Osteocyte (in vitro differentiated cells): ENCODE measurements around the gene PTPRD. TPM values are rescaled to one million over a fixed set of nuclear protein-coding genes. Genes with fewer than 3 reads are reported as not detected.

Experiments
- DNase-seq: peaks from one replicate; pipeline ENCODE4 v3.0.0; 2021; ENCODE audit warnings: mixed read lengths; ENCODE audit not compliant: unreplicated experiment; ENCODE audit errors: extremely low spot score
- H3K27ac Mint-ChIP-seq: one replicate; pipeline ENCODE4 v1.8.0; 2021; ENCODE audit warnings: mild to moderate bottlenecking, mixed read lengths; ENCODE audit not compliant: unreplicated experiment
- H3K27me3 Mint-ChIP-seq: one replicate; pipeline ENCODE4 v1.8.0; 2021; ENCODE audit warnings: mixed read lengths; ENCODE audit not compliant: unreplicated experiment
- H3K36me3 Mint-ChIP-seq: one replicate; pipeline ENCODE4 v1.8.0; 2021; ENCODE audit warnings: mixed read lengths; ENCODE audit not compliant: unreplicated experiment
- H3K4me1 Mint-ChIP-seq: one replicate; pipeline ENCODE4 v1.8.0; 2021; ENCODE audit warnings: mixed read lengths; ENCODE audit not compliant: unreplicated experiment
- H3K4me3 Mint-ChIP-seq: one replicate; pipeline ENCODE4 v1.8.0; 2021; ENCODE audit warnings: mild to moderate bottlenecking, moderate library complexity, mixed read lengths; ENCODE audit not compliant: unreplicated experiment
- H3K9me3 Mint-ChIP-seq: one replicate; pipeline ENCODE4 v1.8.0; 2021; ENCODE audit warnings: mixed read lengths; ENCODE audit not compliant: unreplicated experiment
- CTCF ChIP-seq: fragments of 200-600 bp; sonication (generic); IDR thresholded peaks from 2 replicates; pipeline ENCODE4 v1.5.0; 2021; ENCODE audit warnings: antibody characterized with exemption, mild to moderate bottlenecking, moderate library complexity
- total RNA-seq: library from RNA; stranded (reverse); gene quantifications from 2 replicates; pipeline ENCODE4 v1.2.1, GENCODE V29; 2021

Gene PTPRD
- total RNA-seq, 1 donor from 2014 or later: 5.4 TPM

DNA sequence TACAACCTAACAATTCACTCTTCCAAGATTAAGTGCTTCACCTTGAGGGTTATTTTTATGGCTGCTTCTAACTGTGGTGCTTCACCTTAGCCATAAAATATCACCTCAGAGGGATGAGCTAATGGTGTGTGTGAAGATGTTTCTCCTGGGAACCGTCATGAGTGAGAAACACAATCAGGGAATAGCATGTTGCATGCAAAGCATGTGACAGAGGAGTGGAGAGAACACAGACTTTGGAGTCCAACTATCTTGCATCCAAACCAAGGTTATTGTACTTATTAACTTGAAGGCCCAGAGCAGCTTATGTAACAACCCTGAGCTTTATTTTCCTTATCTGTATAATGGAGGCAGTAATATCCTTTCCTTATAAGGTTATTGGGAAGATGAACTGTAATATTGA, 1724.2 kb downstream of the PTPRD start:
- H3K36me3 Mint-ChIP-seq: no peaks in the 10 kb centered on the region
- no peak overlapping the region for H3K27ac Mint-ChIP-seq
- no peak for TF ChIP-seq CTCF

DNA sequence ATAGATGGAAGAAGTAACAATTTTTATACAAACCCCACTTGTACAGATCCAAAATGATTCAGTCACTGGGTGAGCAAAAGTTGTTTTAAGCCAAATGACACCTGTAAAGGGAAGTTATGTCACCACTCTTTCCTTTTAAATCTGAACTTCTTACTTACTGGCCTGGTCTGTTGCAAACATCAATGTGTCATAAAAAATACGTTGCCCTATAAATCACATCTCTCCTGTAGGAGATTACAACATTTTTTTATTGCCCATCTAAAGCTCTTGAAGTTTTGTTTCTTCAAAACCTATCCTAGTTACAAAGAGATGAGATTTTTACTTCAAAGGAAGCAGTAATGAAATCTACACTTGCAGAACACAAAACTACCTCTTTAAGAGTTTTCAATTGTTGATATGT, 1725.4 kb downstream of the PTPRD start:
- DNase-seq: no peak
- Mint-ChIP-seq H3K36me3 (no peaks in the 10 kb centered on the region), H3K4me1 (no peaks in the 10 kb centered on the region), H3K27me3 (no peaks in the 10 kb centered on the region), H3K27ac (no peak overlapping the region), H3K9me3 (no peaks in the 10 kb centered on the region), H3K4me3 (no peak overlapping the region)
- no peak for TF ChIP-seq CTCF

More for the DNA sequence above, 1724.2 kb downstream of the PTPRD start:
- no peak for DNase-seq
- Mint-ChIP-seq H3K9me3 (no peaks in the 10 kb centered on the region), H3K27me3 (no peaks in the 10 kb centered on the region), H3K4me1 (no peaks in the 10 kb centered on the region), H3K4me3 (no peak overlapping the region)

GRCh38 chr9:8883321-8883720, 1729.5 kb downstream of the PTPRD start:
- no peak for TF ChIP-seq CTCF
- Mint-ChIP-seq H3K9me3 (no peaks in the 10 kb centered on the region), H3K27me3 (no peaks in the 10 kb centered on the region), H3K4me1 (no peaks in the 10 kb centered on the region), H3K27ac (no peak overlapping the region), H3K4me3 (no peak overlapping the region), H3K36me3 (no peaks in the 10 kb centered on the region)
- DNase-seq: no peak

GRCh38 chr9:8880060-8880459, 1732.7 kb downstream of the PTPRD start:
- H3K36me3 Mint-ChIP-seq: no peaks in the 10 kb centered on the region
- no peak overlapping the region for H3K4me3 Mint-ChIP-seq
- H3K27ac Mint-ChIP-seq: no peak overlapping the region
- no peaks in the 10 kb centered on the region for H3K9me3 Mint-ChIP-seq
- DNase-seq: no peak
- no peaks in the 10 kb centered on the region for H3K4me1 Mint-ChIP-seq
- no peaks in the 10 kb centered on the region for H3K27me3 Mint-ChIP-seq
- TF ChIP-seq CTCF: no peak

DNA sequence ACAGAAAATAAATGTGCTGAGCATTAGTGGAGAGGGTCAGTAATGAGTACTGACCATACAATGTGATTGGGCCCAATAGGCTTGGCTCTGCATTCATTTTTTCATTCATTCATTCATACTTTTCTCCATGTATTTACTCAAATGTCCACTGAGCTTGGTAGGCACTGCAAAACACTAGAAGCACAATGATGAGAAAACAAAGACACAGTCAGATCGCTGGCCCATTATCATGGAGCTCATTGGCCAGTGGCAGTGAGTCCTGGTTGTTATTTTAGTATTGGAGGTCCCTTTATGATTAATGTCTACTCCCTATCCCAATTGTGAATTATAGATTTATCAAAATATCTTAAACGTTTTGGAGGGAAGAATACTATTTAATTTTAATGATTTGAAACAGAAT, 1733.5 kb downstream of the PTPRD start:
- no peaks in the 10 kb centered on the region for H3K36me3 Mint-ChIP-seq
- H3K4me3 Mint-ChIP-seq: no peak overlapping the region
- no peak for DNase-seq
- no peak overlapping the region for H3K27ac Mint-ChIP-seq
- TF ChIP-seq CTCF: no peak
- no peaks in the 10 kb centered on the region for H3K4me1 Mint-ChIP-seq
- H3K9me3 Mint-ChIP-seq: no peaks in the 10 kb centered on the region
- H3K27me3 Mint-ChIP-seq: no peaks in the 10 kb centered on the region
